Stimulated activated CD4-positive, alpha-beta T cell treated with anti-CD3 and anti-CD28 coated beads, TNF-alpha, amount 100 ng/mL, for 4 hours (primary cell): ENCODE results near the gene OR1D5.
"Not testable (repeated sequence)": the region's sequence is repeated elsewhere in the genome, so short reads cannot be mapped to it uniquely, and the experiment has no call there.

ENCODE experiments used
- DNase-seq, 3 experiments: peaks; one replicate each; pipeline ENCODE4 v3.0.0-alpha.2; 2020; ENCODE audit warnings: low read depth in 3 of 3

OR1D5 gene, protein sequence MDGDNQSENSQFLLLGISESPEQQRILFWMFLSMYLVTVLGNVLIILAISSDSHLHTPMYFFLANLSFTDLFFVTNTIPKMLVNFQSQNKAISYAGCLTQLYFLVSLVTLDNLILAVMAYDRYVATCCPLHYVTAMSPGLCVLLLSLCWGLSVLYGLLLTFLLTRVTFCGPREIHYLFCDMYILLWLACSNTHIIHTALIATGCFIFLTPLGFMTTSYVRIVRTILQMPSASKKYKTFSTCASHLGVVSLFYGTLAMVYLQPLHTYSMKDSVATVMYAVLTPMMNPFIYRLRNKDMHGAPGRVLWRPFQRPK

DNA sequence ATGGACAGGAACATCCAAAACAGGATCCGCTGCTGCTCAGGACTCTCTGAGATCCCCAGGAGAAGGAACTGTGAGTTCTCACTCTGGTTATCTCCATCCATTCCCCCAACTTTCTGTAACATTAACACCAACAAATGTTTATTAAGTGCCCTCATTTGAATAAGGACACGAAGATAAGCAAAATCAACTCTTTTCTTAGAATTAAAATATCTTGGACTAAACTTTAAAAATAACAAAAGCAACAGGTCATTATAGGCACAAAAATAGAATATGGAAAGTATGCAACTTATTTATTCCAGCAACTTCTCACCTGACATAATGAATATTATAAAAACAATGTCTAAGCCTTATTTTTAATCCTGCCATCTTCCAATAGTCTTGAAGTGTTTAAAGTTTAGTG lies at the start of gene OR1D5:
TSS of gene OR1D5 (minus strand) at position 101 of the 400 bp plus-strand sequence. CDS start at position 101, 0 bp downstream.
- not testable (repeated sequence) for DNase-seq

DNA sequence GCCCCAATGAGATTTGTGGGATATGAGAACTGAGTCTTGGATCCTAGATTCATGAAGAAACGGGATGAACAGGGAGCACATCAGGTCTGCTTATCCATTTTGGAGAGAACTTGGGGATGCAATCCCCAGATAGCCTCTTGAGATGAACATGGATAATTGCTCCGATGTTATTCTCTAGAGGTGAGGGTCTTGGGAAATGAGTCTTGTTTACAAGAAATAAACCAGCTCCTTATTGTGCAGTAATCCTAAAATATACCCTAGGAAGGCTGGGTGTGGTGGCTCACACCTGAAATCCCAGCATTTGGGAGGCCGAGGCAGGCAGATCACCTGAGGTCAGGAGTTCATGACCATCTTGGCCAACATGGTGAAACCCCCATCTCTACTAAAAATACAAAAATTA lies 40.9 kb upstream of the OR1D5 start, which contains the start of gene OR1D2:
TSS of gene OR1D2 (minus strand) at position 101 of the 400 bp plus-strand sequence. CDS start 11,426 bp downstream, outside the sequence.
- DNase-seq = no peak

DNA sequence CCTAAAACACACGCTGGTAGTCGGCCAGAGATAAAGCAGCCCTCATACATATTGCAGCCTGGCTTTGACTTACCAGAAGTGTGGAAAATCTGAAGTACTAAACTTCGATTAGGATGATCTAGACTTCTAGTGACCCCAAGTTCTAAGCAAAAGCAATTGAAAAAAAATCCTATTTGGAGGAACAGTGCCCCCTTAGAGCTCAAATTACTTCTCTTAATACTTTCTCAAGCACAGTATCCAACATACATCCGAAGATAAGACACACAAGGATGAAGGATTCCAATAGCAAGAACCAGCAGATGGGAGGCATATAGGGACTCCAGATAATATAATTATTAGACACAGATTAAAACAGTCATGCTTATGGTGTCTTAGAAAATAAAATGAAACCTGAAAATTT lies 10.4 kb upstream of the OR1D5 start:
- not testable (repeated sequence) for DNase-seq

DNA sequence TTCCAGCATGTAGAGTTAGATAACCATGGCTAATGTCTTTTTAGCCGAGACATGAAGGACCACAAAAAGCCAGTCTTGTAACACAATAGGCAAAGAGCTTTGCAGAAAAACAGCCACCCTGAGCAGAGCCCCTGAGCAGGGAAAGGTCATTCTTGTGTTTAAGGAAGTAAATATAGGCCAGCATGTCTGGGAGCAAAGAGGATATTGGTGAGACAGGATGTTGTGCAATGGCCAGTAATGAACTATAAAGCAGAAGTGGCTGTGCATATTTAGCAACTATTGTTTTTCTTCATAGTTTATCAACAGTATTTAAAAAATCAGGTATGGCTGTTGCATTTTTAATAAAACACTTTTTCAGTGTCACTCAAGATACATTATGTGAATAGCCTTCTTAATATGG lies 1.8 kb upstream of the OR1D5 start:
- not testable (repeated sequence) for DNase-seq

DNA sequence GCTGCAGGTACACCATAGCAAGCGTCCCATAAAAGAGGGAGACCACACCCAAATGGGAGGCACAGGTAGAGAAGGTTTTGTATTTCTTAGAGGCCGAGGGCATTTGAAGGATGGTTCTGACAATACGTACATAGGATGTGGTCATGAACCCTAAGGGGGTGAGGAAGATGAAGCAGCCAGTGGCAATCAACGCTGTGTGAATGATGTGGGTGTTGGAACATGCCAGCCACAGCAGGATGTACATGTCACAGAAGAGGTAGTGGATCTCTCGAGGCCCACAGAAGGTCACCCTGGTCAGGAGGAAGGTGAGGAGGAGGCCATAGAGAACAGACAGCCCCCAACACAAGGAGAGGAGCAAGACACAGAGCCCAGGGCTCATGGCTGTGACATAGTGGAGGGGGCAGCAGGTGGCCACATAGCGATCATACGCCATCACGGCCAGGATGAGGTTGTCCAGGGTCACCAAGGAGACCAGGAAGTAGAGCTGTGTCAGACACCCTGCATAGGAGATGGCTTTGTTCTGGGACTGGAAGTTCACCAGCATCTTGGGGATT lies 506 bp downstream of the OR1D5 start:
- not testable (repeated sequence) for DNase-seq

DNA sequence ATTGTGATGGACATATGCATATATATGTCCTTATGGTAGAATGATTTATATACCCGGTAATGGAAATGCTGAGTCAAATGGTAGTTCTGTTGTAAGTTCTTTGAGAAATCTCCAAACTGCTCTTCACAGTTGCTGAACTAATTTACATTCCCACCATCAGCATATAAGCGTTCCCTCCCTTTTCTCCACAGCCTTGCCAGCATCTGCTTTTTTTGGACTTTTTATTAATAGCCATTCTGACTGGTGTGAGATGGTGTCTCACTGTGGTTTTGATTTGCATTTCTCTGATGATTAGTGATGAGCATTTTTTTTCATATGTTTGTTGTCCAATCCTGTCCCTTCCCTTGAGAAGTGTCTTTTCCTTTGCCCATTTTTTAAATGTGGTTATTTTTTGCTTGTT lies 8.5 kb downstream of the OR1D5 start:
- not testable (repeated sequence) for DNase-seq

DNA sequence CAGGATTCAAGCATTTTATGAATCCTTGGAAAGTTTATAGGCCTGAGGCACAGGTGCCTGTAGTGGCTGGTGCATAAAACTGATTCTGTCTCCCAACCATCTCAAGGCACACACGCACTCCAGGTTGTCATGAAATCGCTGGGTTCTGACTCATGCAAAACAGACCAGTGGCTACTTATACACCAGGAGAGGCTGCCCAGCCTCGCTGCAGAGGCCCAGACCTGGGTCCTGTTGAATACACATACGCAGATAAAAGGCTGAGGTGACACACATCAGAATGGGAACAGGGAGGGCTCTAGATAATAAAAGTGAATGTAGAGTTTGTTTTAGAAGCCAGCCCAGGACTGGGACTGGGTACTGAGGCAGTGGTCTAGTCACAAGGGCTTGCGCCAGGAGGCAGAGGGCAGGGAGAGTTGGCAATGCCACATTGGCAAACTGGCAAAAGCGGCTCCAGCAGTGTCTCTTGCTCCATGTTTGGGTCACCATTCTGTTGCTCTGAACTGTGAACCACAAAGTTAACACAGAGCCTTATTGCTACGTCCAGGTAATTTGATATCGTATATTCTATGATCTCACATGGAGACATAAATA lies 13.6 kb downstream of the OR1D5 start:
- no peak for DNase-seq

DNA sequence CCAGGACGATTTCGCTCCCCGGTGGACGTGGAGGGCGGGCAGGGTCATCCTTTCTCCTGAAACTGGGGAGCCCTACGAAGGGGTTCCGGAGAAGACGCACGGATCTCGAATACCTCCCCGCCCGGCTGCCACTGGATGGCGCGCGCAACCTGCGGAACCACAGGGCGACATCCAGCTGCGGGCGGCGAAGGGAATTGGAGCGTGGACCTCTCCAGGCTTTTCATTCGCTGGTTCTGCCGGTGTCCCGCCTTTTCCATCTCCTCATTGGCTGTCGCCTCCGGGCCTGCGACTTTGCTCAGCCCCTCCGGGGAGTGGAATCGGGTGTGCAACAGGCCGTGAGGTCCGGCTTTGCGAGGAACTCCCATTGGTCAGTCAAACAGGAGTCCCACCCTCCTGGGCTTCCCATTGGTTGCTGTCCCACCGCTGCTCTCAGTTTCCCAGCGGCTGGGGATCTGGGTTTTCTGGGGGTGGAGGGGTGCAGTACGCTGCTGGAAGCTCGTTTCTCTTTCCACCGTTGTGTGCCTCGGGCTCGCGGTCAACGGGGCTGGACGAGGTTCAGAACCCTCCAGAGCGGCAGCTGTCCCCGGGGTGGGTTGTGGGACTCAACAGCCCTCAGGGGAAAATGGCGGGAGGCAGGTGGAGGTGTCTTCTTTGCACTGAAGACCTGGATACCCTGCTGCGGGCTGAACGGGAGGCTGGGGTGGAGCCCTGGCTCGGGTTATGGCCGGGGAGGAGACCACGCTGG lies 14.5 kb downstream of the OR1D5 start:
- peak; percentile 74 to 88 (median 86) for DNase-seq

DNA sequence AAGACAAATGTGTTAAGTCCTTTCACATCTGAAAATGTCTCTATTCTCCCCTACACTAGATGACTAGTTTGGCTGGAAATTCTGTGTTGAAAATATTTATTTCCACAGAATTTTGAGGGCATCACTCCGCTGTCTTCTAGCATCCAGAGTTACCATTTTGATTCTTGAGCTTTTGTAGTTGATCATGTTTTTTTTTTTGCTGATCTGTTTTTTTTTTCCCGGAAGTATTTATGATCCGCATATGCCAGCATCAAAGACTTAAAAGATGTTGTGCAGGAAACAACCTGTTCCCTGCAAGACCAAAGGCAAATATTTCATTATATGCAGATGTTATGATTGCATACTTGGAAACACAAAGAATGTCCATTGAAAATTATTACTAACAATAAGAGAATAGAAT lies 16.7 kb downstream of the OR1D5 start:
- DNase-seq = no peak

DNA sequence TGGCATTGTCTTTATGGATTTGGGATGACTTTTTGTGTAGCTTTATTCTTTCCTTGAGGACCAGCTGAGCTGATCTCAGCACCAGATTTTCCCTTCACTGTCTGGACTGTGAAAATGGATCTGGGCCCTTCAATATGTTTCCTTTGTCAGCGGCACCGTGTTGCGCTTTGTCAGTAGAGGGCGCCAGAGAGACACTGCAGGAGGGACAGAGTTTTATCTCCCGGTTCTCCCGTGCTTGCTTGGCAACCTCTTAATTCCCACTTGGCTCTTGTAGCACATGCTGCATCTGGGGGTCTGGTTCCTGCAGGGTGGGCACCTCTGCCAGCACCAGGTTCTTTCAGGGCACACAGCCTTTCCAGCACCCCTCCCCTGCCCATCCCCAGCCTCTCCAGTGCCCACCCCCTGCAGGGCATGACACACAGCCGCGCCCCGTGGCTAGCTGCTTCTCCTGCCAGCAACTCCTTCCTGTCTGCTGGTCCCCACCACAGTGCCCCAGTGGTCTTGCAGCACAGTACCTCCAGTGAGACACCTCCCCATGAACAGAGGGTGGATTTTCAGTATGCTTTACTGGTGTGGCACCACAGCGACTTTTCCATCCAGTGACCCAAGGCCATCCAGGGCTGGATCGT lies 19.6 kb downstream of the OR1D5 start:
- DNase-seq = no peak

DNA sequence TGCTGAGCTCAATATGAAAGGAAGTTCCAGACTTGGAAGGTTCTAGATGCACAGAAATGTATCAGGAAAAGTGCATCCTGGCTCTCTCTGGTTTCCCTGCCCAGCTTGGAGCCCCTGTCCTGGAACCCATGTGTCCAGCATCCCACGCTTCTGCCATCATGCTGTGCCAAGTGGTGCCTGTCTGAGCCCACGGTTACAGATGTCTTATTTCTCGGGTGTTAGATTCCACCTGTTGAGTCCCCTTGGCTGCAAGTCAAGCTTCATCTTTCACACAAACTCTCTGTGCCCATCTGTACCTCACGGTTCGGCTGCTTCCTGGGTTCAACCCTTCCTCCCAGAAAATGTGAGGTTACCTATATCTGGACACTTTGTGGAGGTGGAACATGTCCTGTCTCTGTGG lies 22.5 kb downstream of the OR1D5 start:
- DNase-seq = no peak

DNA sequence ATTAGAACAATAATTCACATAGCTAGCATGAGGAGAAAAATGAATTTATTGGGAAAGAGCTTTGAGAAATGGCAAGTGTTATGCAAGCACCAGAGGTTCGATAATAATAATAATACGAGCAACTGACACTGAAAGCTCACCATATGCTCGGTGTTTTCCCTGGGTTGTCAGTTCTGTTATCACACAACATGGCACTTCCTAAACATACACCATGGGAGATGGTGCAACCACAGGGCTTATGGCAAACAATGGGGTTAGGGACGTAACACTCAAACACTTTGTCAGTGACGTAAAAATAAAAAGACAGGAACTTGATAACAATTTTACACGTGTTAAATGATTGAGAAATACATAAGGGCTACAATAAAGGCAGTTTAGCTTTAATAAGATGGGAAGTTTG lies 23.7 kb downstream of the OR1D5 start:
- no peak for DNase-seq

DNA sequence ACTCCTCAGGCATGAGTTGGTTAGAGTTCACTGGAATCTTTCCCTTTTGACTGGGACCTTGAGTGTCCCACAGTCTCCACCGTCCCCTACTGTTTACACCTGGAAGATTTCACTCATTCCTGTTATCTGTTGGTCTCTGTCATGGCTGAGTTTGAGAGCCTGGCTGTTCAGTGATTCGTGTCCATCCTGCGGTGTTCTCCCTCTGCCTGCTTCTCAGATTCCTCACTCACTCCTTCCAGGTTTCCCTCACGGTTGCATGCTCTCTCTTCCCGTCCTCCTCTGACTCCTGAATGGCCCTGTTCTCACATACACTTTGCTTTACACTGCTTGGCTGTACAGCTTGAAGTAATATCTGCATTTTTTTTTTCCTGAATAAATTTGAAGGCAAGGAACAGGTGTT lies 24.5 kb downstream of the OR1D5 start:
- DNase-seq = no peak

DNA sequence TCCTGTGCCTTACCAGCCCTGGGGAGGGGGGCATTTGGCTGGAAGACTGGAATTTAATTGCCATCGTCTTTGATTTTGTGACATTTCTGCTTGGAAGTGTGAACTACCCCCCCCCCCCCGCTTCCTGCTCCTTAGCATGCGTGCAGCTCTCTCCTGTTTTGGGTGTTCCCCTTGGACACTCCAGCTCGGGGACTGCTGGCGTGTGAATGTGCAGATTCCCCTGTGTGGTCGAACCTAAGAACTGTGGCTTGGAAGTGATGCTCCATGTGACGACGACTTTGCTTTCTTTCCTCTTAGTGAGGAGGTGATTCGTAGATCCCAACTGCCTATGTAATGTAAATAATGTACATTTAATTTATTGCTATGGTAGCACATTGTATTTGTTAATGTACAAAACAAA lies 26.1 kb downstream of the OR1D5 start:
- no peak for DNase-seq

DNA sequence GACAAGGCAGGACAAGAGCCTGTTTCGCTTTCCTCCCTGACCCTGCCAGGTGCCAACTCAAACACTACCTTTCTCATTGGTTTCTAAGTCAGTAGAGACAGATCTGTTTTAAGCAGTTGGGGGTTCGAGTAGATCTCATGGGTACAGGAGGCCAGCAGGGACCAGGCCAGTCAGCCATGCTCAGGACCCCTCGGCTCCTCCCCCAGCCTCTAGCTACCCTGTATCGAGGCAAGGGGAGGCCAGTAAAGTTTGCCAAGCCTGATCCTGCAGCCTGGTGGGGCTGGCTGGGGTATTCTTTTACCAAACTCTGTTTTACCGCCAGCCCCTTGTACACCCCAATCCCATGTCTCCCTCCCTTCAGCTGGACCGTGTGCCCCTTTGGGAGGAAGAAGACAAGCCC lies 26.6 kb downstream of the OR1D5 start:
- no peak for DNase-seq

DNA sequence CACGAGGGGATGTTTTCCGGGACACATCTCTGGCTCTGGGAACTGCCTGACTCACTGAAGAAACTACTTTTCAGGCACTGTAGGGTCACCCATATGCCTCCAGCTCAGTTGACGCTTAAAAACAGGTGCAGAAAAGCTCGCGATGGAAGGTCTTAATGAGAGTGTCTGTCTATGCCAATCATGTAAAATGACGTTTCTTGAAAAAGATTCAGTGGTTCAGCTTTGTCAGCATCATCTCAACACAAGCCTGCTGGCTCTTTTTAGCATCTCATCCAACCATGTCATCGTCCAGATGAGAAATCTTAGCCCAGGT lies 27.5 kb downstream of the OR1D5 start:
- no peak for DNase-seq

DNA sequence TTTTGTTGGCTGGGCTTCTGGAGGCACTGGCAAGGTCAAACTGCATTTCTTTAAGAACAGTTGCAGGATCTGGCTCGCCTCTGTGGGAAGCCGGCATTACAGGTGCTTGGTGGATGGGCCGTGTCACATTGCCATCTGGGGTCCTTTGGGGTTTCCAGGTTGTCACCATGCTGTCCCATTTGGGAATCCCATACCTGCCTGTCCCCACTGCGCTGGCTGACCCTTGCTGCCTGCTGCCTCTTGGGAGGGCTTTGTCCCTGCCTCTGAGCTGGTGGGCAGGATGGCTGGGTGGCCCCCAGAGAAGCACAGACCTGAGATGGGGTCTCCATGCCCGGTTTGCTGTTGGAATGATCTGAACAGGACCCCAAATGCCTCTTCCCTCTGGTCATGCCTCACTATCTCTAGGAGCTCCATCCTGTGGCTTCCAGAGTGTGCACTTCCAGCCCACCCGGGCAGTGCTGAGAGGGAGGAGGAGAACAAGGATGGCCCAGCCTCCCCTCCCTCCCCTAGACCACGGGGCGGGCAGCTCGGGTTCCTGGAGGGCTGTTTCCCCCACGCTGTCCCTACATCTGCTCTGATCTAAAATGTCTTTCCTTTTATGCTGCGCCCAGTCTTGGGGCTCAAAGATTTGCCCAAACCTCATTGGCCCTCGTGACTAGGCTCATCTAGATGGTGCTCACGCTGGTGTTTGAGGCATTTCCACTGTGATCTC lies 28.0 kb downstream of the OR1D5 start:
- DNase-seq = no peak

DNA sequence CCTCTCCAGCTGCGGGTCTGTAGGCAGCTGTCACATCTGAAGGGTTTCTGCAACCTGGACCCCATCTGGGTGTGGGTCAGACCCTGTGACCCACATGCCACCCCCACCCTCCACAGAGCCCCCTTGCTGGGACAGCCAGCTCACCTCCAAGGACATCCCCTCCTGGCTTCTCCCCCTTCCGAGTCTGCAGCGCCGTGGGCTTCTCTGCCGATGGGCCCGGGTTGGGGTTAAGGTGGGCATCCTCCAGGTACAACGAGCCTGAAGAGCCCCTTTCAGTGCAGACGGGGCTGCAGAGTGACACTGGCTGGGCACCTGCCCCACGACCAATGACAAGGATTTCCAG lies 28.9 kb downstream of the OR1D5 start:
- no peak for DNase-seq

DNA sequence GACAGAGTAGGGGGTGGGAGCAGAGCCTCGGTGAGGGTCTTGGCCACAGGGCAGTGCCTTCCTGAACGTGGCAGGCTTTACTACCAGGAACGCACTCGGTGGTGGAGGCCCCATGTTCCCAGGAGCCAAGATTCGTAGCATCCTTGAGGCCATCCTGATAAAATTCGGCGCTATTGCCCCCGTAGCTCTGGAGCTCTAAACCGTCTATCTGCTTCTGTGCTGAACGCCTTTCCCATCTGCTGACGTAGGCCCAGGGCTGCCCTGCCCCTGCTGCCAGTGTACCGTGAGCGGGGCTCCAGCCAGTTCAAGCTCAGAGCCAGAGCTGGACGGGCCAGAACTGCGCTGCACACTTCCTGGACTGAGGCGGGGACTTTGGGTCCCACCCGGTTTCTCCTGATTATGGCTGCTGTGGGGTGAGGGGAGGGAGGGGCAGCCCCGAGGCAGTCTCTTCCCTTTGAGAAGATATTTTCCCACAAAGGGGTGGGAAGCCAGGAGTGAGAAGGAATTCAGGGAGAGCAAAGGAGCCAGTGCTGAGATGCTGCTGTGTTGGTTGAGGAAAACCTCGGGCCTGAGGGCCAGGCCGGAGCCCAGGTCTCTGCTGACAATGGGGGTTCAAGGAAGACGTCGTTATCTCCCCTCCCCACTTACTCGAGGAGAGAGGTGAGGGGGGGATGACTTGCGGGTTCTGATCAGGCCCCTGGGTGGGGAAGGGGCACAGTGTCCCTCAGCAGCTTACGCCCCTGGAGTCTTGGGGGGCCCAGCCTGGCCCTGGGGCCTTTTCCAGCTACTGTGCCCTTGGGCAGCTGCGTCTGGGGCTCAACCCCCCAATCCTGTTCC lies 29.4 kb downstream of the OR1D5 start:
- no peak for DNase-seq

DNA sequence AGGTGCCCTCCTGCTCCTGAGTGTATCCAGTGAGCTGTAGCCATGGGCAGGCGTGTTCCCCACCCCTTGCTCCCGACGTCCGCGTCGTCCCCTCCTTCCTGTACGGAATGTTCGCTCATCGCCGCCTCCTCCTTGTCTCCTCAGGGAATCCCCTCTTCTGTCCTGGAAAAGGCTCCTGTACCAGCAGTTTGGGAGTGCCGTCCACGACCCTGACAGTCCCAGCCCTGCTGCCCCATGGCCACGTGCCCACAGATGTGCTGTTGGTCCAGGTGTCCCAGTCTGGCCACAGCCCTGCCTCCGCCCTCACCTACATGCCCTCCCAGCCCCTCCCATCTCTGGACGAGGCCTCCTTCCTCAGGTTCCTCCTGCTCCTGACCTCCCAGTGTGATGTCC lies 30.2 kb downstream of the OR1D5 start:
- no peak for DNase-seq
